ENCODE measurements around the gene UTP4. TPM values are rescaled to one million over a fixed set of nuclear protein-coding genes. Genes with fewer than 3 reads are reported as not detected.
A peak's percentile ranks its signal among the peaks of the same experiment; 100 is the strongest.
"Not testable (repeated sequence)": the region's sequence is repeated elsewhere in the genome, so short reads cannot be mapped to it uniquely, and the experiment has no call there.

UTP4 gene
- total RNA-seq, 1 donor from 2014 or later = 30.9 TPM

DNA sequence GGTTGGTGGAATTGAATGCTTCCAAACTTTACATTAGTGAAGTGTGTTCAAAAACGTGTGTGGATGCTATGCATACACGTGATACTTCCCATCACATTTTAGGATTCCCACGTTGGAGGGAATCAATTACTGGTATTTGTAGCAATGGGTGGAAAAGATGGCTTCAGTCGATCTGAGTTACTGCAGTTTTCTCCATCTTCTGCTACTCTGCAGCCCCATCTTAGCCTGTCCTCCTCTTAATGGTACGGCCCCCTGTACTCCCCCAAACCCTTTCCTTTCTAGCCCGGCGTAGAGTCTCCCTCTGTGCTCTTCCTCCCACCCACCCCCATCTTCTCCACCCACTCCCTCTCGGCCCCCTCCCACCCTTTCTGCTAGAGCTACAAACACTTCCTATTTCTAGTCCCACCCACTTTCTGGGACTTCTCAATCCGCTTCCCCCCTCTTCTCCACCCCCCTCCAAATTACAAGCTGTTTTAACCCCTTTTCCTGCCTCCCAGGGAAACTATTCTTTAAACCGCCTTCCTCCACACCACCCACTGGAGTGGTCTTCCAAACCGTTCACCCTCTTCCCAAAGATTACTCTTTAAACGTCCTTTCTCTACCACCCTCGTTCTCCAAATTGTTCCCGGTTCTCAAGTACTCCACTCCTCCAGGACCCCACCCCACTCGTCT, 1.1 kb upstream of the UTP4 start:
- no peak for DNase-seq

DNA sequence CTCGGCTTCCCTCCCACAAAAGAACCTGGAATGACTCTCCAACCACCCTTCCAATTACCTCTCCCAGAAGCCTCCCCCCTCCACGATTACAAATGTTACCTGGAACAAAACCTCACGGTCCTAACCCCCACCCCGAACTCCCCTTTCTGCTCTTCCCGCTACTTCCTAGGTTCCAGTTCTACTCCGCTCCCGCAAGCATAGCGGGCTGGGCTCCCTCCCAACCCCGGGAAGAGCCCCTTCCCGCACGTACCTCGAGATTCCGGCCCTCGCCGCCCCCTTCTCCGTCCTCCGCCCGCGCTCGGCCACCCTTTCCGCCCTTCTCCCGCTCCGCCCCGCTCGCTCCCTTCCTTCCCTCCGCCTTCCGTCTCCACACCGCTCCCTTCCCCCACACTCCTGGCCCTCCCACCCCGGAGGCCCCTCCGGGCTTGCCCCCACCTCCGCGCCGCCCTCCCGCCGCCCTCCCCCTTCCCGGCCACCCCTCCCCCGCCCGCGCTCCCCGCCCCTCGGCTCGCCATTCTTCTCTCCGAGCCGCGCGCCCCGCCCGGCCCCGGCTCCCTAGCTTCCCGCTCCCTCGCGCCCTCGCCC, 518 bp upstream of the UTP4 start:
- peak; percentile 62 for DNase-seq

DNA sequence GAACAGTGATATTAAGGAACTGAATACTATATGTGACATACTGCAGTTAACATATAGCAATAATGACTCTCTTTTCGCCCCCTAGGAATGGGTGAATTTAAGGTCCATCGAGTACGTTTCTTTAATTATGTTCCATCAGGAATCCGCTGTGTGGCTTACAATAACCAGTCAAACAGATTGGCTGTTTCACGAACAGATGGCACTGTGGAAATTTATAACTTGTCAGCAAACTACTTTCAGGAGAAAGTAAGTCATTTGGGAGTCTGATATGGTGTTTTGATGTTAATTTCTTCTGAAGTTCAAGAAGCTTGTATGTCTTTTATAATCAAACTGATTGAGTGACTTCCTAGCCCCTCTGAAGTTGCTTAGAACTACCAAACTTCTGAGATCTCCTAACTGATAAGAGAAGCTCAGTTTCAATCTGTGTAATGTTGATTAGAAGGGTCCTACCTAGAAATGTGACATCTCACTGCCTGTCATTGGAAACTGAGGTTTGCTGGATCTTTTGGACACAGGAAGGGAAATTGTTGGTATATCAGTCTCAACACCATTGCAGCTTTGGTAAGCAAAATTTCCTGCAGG, 1.0 kb downstream of the UTP4 start:
- no peak for DNase-seq

DNA sequence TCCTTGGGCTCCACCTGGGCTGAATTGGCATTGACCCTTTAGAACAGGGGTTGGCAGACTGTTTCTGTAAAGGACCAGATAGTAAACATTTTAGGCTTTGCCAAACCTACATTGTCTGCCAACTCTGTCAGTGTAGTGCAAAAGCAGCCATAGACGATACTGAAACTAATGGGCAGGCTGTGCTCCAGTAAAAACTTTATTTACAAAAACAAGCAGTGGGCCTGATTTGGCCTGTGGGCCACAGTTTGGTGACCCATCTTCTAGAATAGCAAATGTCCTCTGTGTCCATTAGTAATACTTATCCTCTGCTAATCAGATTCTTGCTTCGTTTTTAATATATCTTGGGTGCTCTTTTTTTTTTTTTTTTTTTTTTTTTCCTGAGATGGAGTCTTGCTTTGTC, 6.2 kb downstream of the UTP4 start:
- DNase-seq = no peak

DNA sequence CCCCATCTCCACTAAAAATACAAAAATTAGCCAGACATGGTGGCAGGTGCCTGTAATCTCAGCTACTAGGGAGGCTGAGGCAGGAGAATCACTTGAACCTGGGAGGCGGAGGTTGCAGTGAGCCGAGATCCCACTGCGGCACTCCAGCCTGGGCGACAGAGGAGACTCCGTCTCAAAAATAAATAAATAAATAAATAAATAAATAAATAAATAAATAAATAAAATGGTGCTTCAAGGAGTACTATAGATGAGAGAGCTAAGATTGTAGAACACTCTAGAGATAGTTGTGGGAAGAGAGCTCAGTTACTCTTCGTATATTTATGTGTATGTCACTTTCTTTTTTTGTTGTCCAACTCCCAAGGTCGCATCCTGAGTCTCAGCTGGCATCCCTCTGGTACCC, 7.0 kb downstream of the UTP4 start:
- not testable (repeated sequence) for DNase-seq

DNA sequence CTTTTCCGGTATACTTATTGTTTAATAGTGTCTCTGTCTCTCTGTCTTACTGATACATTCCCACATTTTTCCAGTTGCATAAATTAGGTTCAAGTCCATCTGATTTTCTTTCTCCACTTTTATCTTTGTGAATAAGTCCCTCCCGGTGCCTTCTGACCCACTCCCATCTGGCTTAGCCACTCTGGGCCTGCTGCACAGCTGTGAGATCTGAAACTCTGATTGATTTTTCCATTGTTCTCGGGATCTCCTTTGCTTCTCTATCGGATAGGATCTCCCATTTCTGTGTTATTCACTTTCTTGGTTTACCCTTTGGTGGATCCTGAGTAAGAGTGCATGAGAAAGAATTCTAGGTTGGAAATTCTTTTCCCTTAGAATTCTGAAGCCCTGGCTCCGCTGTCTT, 8.6 kb downstream of the UTP4 start:
- DNase-seq = no peak

DNA sequence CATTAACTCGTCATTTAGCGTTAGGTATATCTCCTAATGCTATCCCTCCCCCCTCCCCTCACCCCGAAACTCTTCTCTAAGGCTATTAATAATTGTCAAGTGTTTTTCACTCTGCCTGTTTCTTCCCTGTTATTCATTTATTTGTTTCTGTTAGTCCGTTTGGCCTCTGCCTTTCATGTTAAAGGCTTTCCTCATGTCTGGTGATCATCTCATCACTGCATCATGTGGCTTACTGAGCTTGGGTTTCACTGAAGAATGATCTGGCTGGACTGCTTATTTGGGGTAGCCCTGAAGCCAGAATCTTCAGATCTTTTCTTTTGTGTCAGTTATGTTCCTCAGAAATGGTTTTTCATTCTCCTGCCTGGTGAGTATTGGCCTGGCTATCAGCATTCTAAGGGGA, 9.5 kb downstream of the UTP4 start:
- no peak for DNase-seq

DNA sequence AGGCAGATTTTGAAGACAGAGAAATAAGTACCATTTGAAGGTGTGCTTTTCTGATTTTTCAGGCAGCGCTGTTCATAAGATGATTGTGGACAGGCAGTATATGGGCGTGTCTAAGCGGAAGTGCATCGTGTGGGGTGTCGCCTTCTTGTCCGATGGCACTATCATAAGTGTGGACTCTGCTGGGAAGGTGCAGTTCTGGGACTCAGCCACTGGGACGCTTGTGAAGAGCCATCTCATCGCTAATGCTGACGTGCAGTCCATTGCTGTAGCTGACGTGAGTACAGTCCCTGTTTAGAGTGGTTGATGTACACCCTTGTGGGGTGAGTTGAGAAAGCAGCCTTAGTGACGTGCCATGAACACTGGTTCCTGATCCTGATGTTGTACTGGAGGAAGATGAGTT, 10.7 kb downstream of the UTP4 start:
- no peak for DNase-seq

DNA sequence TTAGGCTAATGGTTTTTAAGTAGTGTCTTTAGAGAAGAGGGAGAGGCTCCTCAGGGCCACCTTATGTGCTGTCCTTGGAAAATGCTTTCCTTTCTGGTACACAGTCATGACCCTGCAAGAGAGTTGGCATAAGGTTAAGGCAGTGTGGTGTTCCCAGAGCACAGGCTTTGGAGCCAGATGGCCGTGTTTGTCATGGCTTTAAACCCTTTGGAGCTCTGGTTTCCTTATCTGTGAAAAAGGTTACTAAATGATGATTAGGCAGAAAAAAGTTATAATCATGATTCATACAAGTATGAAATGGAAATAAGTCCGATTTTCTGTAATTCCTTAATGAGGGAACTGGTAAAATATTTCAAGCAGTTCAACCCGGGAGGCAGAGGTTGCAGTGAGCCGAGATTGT, 13.2 kb downstream of the UTP4 start:
- no peak for DNase-seq

DNA sequence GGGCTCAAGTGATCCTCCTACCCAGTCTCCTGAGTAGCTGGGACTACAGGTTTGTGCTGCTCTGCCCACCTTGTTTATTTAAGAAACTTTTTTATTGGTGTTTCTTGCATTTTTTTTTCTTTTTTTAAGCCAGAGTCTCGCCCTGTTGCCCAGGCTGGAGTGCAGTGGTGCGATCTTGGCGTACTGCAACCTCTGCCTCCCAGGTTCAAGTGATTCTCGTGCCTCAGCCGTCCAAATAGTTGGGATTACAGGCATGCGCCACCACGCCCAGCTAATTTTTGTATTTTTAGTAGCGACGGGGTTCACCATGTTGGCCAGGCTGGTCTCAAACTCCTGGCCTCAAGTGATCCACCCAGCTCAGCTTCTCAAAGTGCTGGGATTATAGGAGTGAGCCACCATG, 17.2 kb downstream of the UTP4 start:
- DNase-seq = not testable (repeated sequence)

DNA sequence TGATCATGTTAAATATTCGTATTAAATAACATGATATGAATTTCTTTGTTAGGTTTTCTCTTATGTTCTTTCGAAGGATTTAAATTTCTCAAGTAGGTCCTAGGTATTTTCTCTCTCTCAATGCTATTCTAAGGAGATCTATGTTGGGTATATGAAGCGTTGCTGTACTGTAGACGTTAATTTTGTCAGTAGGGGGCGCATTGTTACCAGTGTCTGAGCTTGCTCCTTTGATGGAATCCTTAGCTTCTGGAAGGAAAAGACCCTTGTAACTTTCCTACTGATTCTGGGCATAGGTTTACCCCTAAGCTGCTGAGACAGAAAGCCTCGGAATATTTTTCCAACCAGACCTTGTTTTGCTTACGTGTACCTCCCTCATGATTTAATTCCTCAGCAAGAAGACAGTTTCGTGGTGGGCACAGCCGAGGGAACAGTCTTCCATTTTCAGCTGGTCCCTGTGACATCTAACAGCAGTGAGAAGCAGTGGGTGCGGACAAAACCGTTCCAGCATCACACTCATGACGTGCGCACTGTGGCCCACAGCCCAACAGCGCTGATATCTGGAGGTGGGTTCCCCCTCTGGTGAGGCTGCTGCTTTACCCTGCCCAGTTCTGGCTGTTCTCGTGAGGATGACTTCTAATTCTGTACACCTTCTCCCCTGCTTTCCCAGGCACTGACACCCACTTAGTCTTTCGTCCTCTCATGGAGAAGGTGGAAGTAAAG, 17.9 kb downstream of the UTP4 start:
- DNase-seq = peak; percentile 62

DNA sequence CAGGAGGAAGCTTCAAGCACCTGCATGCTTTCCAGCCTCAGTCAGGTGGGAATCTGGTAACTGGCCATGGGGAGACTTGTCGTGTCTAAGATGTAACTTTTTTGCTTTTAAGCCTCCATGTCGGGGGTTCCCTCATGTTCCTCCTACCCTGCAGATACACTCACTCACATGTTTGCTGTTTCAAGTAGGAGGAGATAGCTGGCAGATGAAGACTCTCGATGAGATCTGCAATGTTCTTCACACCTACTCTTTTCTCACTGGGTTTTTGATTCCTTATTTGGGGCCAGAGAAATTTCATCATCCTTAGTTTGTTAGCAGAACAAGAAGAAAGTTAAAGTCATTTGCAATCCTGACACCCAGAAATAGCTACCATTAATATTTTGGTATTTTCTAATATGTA, 24.7 kb downstream of the UTP4 start:
- DNase-seq = no peak

DNA sequence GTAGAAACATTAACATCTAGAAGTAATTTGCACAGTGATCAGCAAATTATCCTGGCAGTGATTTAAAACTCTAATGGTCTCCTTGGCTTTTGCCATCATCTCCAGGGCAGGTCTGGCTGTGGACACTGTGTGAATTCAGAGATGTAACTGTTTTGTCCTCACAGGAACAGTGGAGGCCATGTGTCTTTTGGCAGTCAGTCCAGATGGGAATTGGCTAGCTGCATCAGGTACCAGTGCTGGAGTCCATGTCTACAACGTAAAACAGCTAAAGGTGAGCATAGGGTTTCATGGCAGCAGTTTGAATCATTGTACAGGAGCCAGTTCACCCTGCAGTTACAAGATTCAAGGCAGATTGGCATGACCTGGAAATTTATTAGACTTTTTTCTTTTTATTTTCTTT, 27.7 kb downstream of the UTP4 start:
- no peak for DNase-seq

DNA sequence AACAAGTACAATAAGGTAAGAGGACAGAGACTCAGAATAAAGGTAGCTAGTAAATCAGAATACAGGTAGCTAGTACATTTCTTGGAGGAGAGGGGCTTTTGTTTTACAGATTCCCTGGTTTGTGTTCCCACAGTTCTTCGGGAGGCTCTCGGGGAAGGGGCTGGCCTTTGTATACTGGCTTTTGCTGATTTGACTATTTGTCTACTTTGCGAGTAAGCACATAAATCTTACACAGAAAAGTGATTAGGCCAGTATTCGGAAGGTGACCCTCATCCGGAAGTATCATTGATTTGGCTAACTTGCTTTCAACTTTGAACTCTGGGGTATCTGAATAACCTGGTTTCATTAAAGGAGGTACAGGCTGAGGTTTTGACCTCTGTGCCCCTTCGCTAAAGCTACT, 33.1 kb downstream of the UTP4 start:
- DNase-seq = no peak

DNA sequence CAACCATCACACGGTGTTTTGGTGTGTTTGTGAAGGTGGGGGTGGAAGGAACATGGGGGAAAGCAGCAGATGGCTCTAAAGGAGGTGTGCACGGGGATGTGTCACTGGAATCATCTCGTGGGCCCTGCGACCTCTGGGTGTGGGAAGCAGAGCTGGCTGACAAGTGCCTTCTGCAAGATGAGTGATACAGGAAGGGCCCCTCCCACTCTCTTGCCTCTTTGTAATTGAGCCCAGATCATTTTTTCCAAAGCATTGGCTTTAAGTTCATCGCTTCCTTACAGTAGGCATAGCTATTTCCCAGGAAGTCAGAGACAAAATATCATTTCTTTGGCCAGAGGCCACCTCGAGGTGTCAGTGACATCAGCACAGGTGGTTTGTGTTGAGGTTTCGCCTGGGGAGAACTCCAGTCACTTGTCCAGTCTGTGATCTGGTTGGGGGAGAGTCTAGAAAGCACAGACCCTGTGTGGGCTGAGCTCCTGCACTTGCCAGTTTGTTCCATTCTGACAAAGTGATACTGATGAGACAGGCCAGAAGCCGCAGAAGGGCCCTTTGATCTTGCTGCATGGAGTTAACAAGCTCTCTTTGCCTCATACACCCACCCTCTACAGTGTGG, 33.9 kb downstream of the UTP4 start:
- DNase-seq = peak; percentile 49

DNA sequence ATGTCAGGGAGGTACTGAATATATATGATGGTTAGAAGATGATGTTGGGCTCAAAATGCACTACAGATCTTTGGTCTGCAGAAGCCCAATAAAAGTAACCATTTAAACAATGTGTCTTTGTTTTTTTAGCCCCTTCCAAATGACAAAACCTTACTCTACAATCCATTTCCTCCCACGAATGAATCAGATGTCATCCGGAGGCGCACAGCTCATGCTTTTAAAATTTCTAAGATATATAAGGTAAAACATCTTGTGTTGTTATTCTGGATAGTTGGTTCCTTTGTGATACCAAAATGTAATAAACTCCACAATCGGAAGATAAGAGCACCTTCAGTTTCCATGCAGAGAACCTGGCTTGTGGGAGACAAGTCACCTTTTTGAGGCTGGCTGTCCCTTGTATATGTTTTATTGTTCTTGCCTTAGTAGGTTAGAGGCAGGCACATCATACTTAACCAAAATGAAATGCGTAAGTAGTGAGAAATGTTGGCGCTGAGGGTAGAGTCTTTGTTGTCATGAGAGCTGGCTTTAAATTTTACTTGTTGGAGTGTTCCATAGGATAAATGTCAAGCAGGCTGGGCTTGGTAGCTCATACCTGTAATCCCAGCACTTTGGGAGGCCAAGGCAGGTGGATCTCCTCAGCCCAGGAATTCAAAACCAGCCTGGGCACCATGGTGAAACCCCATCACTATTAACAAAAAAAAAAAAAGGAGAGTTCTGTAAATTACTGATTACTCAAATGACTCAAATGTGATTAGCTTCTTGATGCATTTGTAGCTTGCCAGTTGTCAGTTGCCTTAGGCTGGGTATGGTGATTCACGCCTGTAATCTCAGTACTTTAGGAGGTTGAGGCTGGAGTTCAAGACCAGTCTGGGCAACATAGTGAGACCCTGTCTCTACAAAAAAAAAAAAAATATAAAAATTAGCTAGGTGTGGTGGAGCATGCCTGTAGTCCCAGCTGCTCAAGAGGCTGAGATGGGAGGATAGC, 34.8 kb downstream of the UTP4 start:
- no peak for DNase-seq

DNA sequence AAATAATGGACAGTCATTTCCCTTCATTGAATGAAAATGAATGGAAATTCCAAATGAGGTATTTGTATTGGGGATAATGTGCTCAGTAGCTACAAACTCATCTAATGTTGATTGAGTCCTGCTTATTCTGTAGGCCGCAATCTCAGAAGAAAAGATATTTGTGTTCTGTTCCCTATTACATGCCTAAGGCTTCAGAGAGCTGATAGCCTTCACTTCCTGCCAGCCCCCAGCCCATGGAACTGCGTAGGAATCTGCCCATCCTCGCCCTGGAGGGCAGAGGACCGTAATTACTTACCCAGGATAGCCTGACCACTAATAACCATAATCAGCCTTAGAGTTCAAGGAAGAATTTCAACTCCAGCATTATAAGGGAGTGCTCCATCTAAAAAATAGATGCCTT, 36.6 kb downstream of the UTP4 start:
- DNase-seq = no peak

DNA sequence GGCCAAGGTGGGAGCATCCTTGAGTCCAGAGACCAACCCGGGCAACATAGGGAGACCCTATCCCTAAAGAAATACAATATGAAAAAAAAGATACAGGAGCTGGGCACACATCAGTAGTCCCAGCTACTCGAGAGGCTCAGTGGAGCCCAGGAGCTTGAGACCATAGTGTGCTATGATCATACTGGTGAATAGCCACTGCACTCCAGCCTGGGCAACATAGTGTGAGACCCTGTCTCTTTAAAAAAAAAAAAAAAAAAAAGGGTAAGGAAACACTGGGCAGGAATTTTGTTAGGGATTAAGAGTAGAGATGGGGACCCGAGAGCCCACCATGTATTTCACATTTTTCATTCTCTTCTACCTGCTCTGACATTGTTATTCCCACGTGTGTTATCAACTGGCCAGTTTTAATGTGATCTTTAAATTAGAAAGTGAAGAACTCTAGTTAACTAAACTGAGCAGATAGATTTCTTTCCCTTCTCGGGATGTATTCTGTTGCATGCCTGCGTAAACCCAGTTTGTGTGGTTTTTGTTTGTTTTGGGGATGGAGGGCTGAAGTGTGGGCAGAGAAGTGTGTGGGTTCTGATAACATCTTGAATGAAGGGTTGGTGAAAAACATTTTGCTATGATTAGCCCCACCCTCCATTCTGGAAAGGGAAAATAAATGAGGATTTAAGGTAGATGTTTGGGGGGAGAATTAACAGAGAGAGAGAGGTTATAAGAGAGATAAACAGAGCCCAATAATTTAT, 37.3 kb downstream of the UTP4 start:
- DNase-seq = no peak

DNA sequence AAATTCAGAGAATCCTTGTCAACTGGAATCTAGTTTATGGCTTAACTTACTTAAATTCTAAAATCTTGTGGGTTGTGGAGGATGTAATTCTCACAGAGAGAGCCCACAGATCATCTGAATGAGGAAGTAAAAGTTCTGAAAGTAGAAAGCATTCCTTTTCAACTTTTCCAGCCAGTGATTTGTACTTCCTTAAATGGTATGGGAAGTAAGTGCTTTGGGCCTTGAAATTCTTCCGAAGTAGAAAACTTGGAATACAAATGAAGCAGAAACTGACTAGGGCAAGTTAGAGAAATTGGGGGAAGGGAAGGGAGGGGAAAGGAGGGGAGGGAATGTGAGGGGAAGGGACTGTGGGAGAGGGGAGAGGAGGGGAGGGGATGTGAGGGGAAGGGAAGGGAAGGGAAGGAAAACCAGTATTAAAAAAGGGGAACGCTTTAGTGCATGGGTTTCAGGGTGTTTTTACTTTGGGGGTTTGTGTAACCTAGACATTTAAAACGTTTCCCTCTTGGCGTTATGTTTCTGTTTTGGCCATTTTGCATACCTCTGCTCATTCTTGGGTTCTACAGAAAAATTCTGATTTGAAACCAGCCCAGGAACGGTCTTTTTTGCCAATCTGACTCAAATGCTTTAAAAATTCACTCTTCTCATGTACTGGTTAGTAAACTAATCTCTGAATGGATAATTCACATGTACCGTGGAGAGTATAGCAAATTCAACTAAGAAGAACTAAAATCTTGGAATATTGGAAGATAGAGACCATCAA, 39.1 kb downstream of the UTP4 start:
- no peak for DNase-seq
